Lung (tissue), 12 donors: Measurements from ENCODE around the gene VASN. TPM values are rescaled to one million over a fixed set of nuclear protein-coding genes. Genes with fewer than 3 reads are reported as not detected.
A peak's percentile ranks its signal among the peaks of the same experiment; 100 is the strongest.

Experiments used
- ATAC-seq: fragments of 200-7000 bp; cut with Tn5 transposase; one replicate; pipeline ENCODE4 v1.9.1; 2020; ENCODE audit warnings: moderate number of reproducible peaks; ENCODE audit not compliant: insufficient read depth, low FRiP score
- DNase-seq, 3 donors: peaks; one replicate each; pipeline ENCODE4 v3.0.0-alpha.2; 2013 to 2017
- H3K27ac ChIP-seq, 2 donors: one replicate each; pipeline ENCODE4 v1.5.1; 2013; ENCODE audit warnings: mild to moderate bottlenecking in 2 of 2, moderate library complexity in 2 of 2, control low read depth in 1 of 2, inconsistent platforms in 1 of 2, low read depth in 1 of 2, low read length in 1 of 2
- H3K27me3 ChIP-seq, 3 donors: one replicate each; pipeline ENCODE4 v1.5.1; 2013; ENCODE audit warnings: low read length in 2 of 3; ENCODE audit not compliant: control insufficient read depth in 3 of 3, insufficient read depth in 3 of 3
- H3K36me3 ChIP-seq, 4 donors: one replicate each; pipeline ENCODE4 v1.5.1; 2013; ENCODE audit warnings: low read length in 4 of 4, mild to moderate bottlenecking in 1 of 4, moderate library complexity in 1 of 4; ENCODE audit not compliant: control insufficient read depth in 4 of 4, insufficient read depth in 4 of 4
- H3K4me1 ChIP-seq, 5 donors: one replicate each; pipeline ENCODE4 v1.5.1; 2013; ENCODE audit warnings: low read length in 5 of 5, mild to moderate bottlenecking in 2 of 5, moderate library complexity in 1 of 5; ENCODE audit not compliant: control insufficient read depth in 5 of 5, insufficient read depth in 5 of 5
- H3K4me3 ChIP-seq: one replicate; pipeline ENCODE4 v1.5.1; 2013; ENCODE audit warnings: mild to moderate bottlenecking, control low read depth, moderate library complexity
- H3K9ac ChIP-seq, 2 donors: one replicate each; pipeline ENCODE4 v1.5.1; 2013; ENCODE audit warnings: low read length in 2 of 2, control low read depth in 1 of 2; ENCODE audit not compliant: insufficient read depth in 1 of 2
- H3K9me3 ChIP-seq, 4 donors: one replicate each; pipeline ENCODE4 v1.5.1; 2013; ENCODE audit warnings: low read length in 3 of 4, mild to moderate bottlenecking in 1 of 4, moderate library complexity in 1 of 4; ENCODE audit not compliant: control insufficient read depth in 4 of 4, insufficient read depth in 3 of 4
- CTCF ChIP-seq: IDR thresholded peaks from 2 replicates; pipeline ENCODE4 v1.5.1; 2012; ENCODE audit warnings: mild to moderate bottlenecking; ENCODE audit errors: control extremely low read depth, extremely low read depth
- WGBS, 2 donors: extraction: QIAGEN DNeasy Blood & Tissue Kit; methylation state at CpG; one replicate each; pipeline ENCODE4 v1.1.7; 2013; 5-methylcytosine and 5-hydroxymethylcytosine counted together
- polyA plus RNA-seq, 2 donors: library from polyadenylated mRNA; stranded (reverse); fragments of 200-250 nt; gene quantifications; one replicate each; pipeline ENCODE4 v1.2.1, GENCODE V29; 2013
- total RNA-seq, 2 donors: library from RNA; depleted of rRNA in 1 of 2; stranded (reverse); fragments of >200 nt in 1 of 2; gene quantifications; one replicate each; pipeline ENCODE4 v1.2.1, GENCODE V29; 2014 to 2021
- donor health status: control.
- donor health status: control.
- donor health status: Bipolar disorder and iron deficiency.
- donor health status: healthy.
- donor health status: DM: yes; HTN: yes; CAD: no.

VASN gene
- total and polyA plus RNA-seq, 4 donors = 18.8 to 42.9 (median 31.3) TPM

GRCh38 chr16:4370151-4370550, 1.5 kb upstream of the VASN start:
- Histone ChIP-seq H3K27me3 (no peaks in the 10 kb centered on the region), H3K4me3 (no peak overlapping the region), H3K36me3 (peaks cover 0 to 8% (median 0%) of the 10 kb centered on the region in 4 donors), H3K9ac (no peak overlapping the region), H3K4me1 (peaks cover 7 to 47% (median 32%) of the 10 kb centered on the region in 5 donors), H3K27ac (peak overlapping the region in 1 of 2 donors; percentile 86), H3K9me3 (no peaks in the 10 kb centered on the region)
- no peak for ATAC-seq
- DNase-seq = no peak
- no peak for TF ChIP-seq CTCF
- WGBS, 2 donors = 74 to 91% methylated on average over 3 of the region's 3 CpGs

GRCh38 chr16:4370570-4371356, 885 bp upstream of the VASN start:
- DNase-seq (peak; percentile 84 to 88 (median 85)), ATAC-seq (peak; percentile 16)
- peaks cover 0 to 3% (median 0%) of the 10 kb centered on the region in 4 donors for H3K36me3 ChIP-seq
- 57 to 78% methylated on average over 14 of the region's 14 CpGs for WGBS, 2 donors
- no peaks in the 10 kb centered on the region for H3K27me3 ChIP-seq
- peaks cover 7 to 53% (median 36%) of the 10 kb centered on the region in 5 donors for H3K4me1 ChIP-seq
- no peaks in the 10 kb centered on the region for H3K9me3 ChIP-seq
- H3K27ac ChIP-seq = peak overlapping the region; percentile 61 to 86
- no peak overlapping the region for H3K9ac ChIP-seq
- H3K4me3 ChIP-seq = no peak overlapping the region
- TF ChIP-seq CTCF = no peak

- H3K4me1 ChIP-seq = peaks cover 7 to 66% (median 48%) of the 10 kb centered on the region in 5 donors
- ATAC-seq (no peak), DNase-seq (peak in 2 of 3 donors; percentile 47 to 59)
- peaks cover 0 to 3% (median 0%) of the 10 kb centered on the region in 4 donors for H3K36me3 ChIP-seq
- TF ChIP-seq CTCF = no peak
- 4 to 6% methylated on average over 33 to 43 of the region's 43 CpGs for WGBS, 2 donors
- peak overlapping the region; percentile 61 to 86 for H3K27ac ChIP-seq
- no peaks in the 10 kb centered on the region for H3K27me3 ChIP-seq
- peak overlapping the region in 1 of 2 donors; percentile 42 for H3K9ac ChIP-seq
- peak overlapping the region; percentile 39 for H3K4me3 ChIP-seq
- no peaks in the 10 kb centered on the region for H3K9me3 ChIP-seq
These were observed 441 bp downstream of the VASN start for GRCh38 chr16:4372001-4372577.
